ENCODE results near the gene ZNF780A. TPM values are rescaled to one million over a fixed set of nuclear protein-coding genes. Genes with fewer than 3 reads are reported as not detected.
A peak's percentile ranks its signal among the peaks of the same experiment; 100 is the strongest.

Gene ZNF780A
- total RNA-seq (2021; fragmentation: NEBNext Ultra II Directional; extraction: Animal tissue kit (Norgen Biotek cat#: 25700)): 11.0 and 12.0 TPM in 2 replicates
- polyA plus RNA-seq (2011; rRNA removed): 3.5 and 3.9 TPM in 2 replicates
- polyA plus RNA-seq (2011; cell fraction: cytosol; rRNA removed): 6.0 TPM
- polyA plus RNA-seq (2011; cell fraction: nucleus; rRNA removed): 4.1 TPM
- 5.2 to 10.9 TPM (median 9.6 TPM) in 4 replicates for polyA plus RNA-seq (2012, experiment 1 of 2)
- 1.6 TPM for polyA plus RNA-seq (2012, experiment 2 of 2)
- polyA plus RNA-seq (2013, experiment 1 of 2): 9.6 TPM
- 10.8 TPM for polyA plus RNA-seq (2013, experiment 2 of 2)
- 12.2 and 17.6 TPM in 2 replicates for polyA minus RNA-seq (2011; rRNA and poly(A)+ RNA removed)
- polyA minus RNA-seq (2011; cell fraction: cytosol; rRNA and poly(A)+ RNA removed): 4.6 TPM
- polyA minus RNA-seq (2011; cell fraction: nucleus; rRNA and poly(A)+ RNA removed): 14.7 TPM
- long read RNA-seq, experiment 1, partial matches to known transcripts: 0 of 7 reads
- long read RNA-seq, experiment 1, other reads (novel, unspliced or antisense): 5 of 7 reads
- long read RNA-seq, experiment 2: 0 reads

DNA sequence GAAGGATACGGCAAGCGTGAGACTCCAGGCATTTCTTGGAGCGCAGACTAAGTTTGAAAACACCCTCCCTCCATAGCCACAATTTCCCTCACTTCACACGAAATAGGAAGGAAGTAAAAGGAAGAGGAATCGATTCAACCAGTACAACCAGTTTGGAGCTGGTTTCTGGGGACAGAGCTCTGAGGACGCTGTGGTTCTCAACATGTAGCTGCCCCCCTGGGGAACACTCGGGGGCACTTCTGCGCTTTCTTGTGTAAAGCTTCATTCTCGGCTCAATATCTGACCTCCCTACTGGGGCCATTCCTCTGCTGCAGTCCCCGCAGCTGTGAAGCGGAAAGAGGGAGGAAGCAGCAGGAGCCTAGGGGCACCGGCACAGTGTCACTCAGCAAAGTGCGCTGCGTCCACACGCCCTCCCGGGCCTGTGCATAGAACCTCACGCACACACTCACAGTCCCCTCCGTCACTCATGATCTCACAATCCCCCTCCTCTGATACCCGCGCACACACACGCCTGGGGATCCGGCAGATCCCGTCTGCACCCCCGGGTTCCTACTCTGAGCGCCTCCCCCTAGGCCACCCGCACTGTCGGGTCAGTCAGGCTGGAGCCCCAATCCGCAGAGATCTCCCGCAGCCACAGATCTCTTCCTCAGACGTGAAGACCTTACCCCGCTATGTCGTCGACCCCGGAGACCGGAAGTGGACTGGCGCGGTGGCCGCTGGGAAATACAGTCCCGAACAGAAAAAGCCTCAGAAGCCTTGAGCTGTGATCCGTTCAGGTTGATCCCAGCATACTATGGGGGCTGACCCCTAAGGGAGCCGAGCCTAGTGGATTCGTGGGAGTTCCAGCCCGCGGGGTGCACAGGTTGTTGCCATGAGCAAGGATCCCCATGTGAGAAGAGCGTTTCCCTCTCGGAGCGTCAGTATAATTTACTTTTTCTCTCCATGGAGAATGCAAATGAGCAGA lies at the start of gene ZNF780A:
Gene ZNF780A, minus strand, starts transcription at position 703 of the 964 bp plus-strand sequence. CDS start 6,190 bp downstream, outside the sequence.
- Histone ChIP-seq H2BK20ac (ENCODE audit: low read length) (no peak within 1 kb of the TSS), H3K14ac (ENCODE audit: insufficient read length) (no peak within 1 kb of the TSS), H2BK5ac (ENCODE audit: low read depth, low read length) (peak within 1 kb of the TSS; percentile 62), H3K4me3 (ENCODE audit: extremely low read depth in 1 of 4, insufficient read depth in 2 of 4, low read depth in 3 of 4, low read length in 4 of 4) (peak within 1 kb of the TSS; percentile 79 to 100 (median 86)), H3K79me2 (ENCODE audit: control insufficient read depth in 1 of 2, insufficient read depth in 2 of 2, low read length in 2 of 2) (peaks cover 0 to 35% of the 10 kb centered on the region in 2 experiments; a peak in 2 of 4 replicates), H3K23me2 (ENCODE audit: low read depth, low read length) (peaks cover 5% of the 10 kb centered on the region), H3K9ac (replicated peaks in 1 of 4; ENCODE audit: extremely low read depth in 1 of 4, low read depth in 3 of 4, low read length in 3 of 4) (peak within 1 kb of the TSS in 3 of 4 experiments; percentile 52 to 92 (median 53); a peak in 5 of 7 replicates), H2AK5ac (ENCODE audit: low read depth, low read length) (0 out of 2 replicates have a peak within 1 kb of the TSS, but pooled peaks have one; percentile 86), H3K23ac (ENCODE audit: insufficient read length) (no peak within 1 kb of the TSS), H4K5ac (ENCODE audit: insufficient read length, low read depth, low read length) (peak within 1 kb of the TSS; percentile 62), H3K4me2 (ENCODE audit: insufficient read depth in 1 of 2, low read depth in 2 of 2, low read length in 2 of 2) (peak within 1 kb of the TSS; percentile 68 to 98), H2BK120ac (replicated peaks; ENCODE audit: low read depth, low read length) (peak within 1 kb of the TSS; percentile 34), H3K27me3 (replicated peaks in 1 of 4; ENCODE audit: control insufficient read depth in 3 of 4, extremely low read depth in 1 of 4, insufficient read depth in 3 of 4, low read length in 3 of 4) (no peaks in the 10 kb centered on the region; a peak in 1 of 7 replicates), H3K4ac (replicated peaks; ENCODE audit: insufficient read length, low read depth, low read length) (peak within 1 kb of the TSS; percentile 65), H2BK15ac (ENCODE audit: low read length) (no peak within 1 kb of the TSS), H3K79me1 (ENCODE audit: low read depth, low read length) (no peaks in the 10 kb centered on the region), H3K18ac (ENCODE audit: extremely low read depth, low read length) (peak within 1 kb of the TSS; percentile 34), H3K4me1 (replicated peaks in 1 of 4; ENCODE audit: control insufficient read depth in 3 of 4, insufficient read depth in 4 of 4, low read length in 3 of 4) (peaks cover 0 to 2% (median 0%) of the 10 kb centered on the region in 4 experiments; a peak in 1 of 7 replicates), H4K91ac (replicated peaks; ENCODE audit: insufficient read length, low read length) (peak within 1 kb of the TSS; percentile 61), H2AFZ (ENCODE audit: low read length) (peak within 1 kb of the TSS; percentile 78), H3K9me3 (ENCODE audit: insufficient read depth in 2 of 2, low read depth in 1 of 2, low read length in 1 of 2) (no peaks in the 10 kb centered on the region), H4K8ac (ENCODE audit: extremely low read depth, insufficient read depth, low read length) (peak within 1 kb of the TSS; percentile 62), H3K27ac (ENCODE audit: low read depth, low read length) (peak within 1 kb of the TSS; percentile 58), H3K56ac (replicated peaks; ENCODE audit: insufficient read length, low read depth, low read length) (peak within 1 kb of the TSS; percentile 32), H3K36me3 (ENCODE audit: control insufficient read depth in 2 of 4, insufficient read depth in 4 of 4, low read length in 3 of 4) (no peaks in the 10 kb centered on the region), H2BK12ac (ENCODE audit: low read depth, low read length) (no peak within 1 kb of the TSS), H4K20me1 (replicated peaks in 1 of 2; ENCODE audit: control insufficient read depth in 1 of 2, insufficient read depth in 2 of 2, low read length in 2 of 2) (no peaks in the 10 kb centered on the region)
- POLR2A ChIA-PET (ENCODE audit: partially characterized antibody): interaction anchor here (0.8 to 1.7 kb wide), 4 partner anchors 35 to 126 kb away, joined by 3 to 8 read pairs (median 3); partner anchors contain the start of gene ZNF780B
- CTCF ChIA-PET (ENCODE audit: partially characterized antibody): interaction anchor here (0.7 to 1.0 kb wide), 2 partner anchors 50 to 121 kb away, joined by 3 to 4 read pairs; no protein-coding TSS in a partner anchor
- DNase-seq (ENCODE audit: low read depth in 1 of 2, low spot score in 2 of 2) (peak; percentile 38 to 88), FAIRE-seq (peak; percentile 48)
- WGBS, 2 experiments (ENCODE audit: extremely low coverage in 1 of 2, insufficient coverage in 1 of 2, insufficient read length in 1 of 2, insufficient replicate concordance in 2 of 2, low coverage in 1 of 2, low lambda C conversion rate in 2 of 2, missing lambda C conversion rate in 1 of 2): 2% methylated on average over 45 of the region's 47 CpGs; no CpG with 5 or more reads in 1 of the 2 experiments
- TF ChIP-seq SP1 (IDR thresholded peaks at IDR 0.05; ENCODE audit: low read depth, low read length) (no peak), TAF7 (optimal IDR thresholded peaks at IDR 0.05; ENCODE audit: borderline replicate concordance, low read depth, low read length) (peak; percentile 32), POLR2A (IDR thresholded peaks at IDR 0.05; ENCODE audit: control extremely low read depth in 1 of 2, low read depth in 2 of 2, low read length in 2 of 2) (peak; percentile 49 to 68), SIN3A (conservative IDR thresholded peaks at IDR 0.05 in 1 of 2, IDR thresholded peaks at IDR 0.05 in 1 of 2; ENCODE audit: low read depth in 1 of 2, low read length in 2 of 2) (peak; percentile 33 to 47; a peak in 1 of 4 replicates), MAFK (IDR thresholded peaks at IDR 0.05; ENCODE audit: low read depth, low read length) (no peak), FOSL1 (IDR thresholded peaks at IDR 0.05; ENCODE audit: insufficient read depth, low read depth, low read length) (no peak)

All from H1 (cell line).